WTC11 (cell line): ENCODE data around the gene BUD13.

Source experiments
- CTCF ChIP-seq: fragments of 200-600 bp; IDR thresholded peaks from 2 replicates; pipeline ENCODE4 v1.8.0; 2022; ENCODE audit warnings: antibody characterized with exemption
- ESRRA ChIP-seq: sonication (generic); formaldehyde crosslinking; IDR thresholded peaks from 2 replicates; pipeline ENCODE4 v1.8.1; 2022; ENCODE audit warnings: mild to moderate bottlenecking, missing genetic modification reagents, borderline replicate concordance
- ETV6 ChIP-seq: sonication (generic); formaldehyde crosslinking; IDR thresholded peaks from 2 replicates; pipeline ENCODE4 v1.8.1; 2022; ENCODE audit warnings: mild to moderate bottlenecking, missing genetic modification reagents
- ZBTB21 ChIP-seq: sonication (generic); formaldehyde crosslinking; IDR thresholded peaks from 2 replicates; pipeline ENCODE4 v1.8.1; 2023; ENCODE audit warnings: mild to moderate bottlenecking, missing genetic modification reagents, borderline replicate concordance
- ZNF219 ChIP-seq: sonication (generic); formaldehyde crosslinking; IDR thresholded peaks from 2 replicates; pipeline ENCODE4 v1.8.0; 2023; ENCODE audit warnings: missing genetic modification reagents, mild to moderate bottlenecking, borderline replicate concordance
- TF ChIP-seq, protein P1 (sequence below): sonication (generic); formaldehyde crosslinking; IDR thresholded peaks from 2 replicates; pipeline ENCODE4 v1.8.1; 2023; ENCODE audit warnings: mild to moderate bottlenecking, missing genetic modification reagents, moderate library complexity
- TF ChIP-seq, protein P2 (sequence below): sonication (generic); formaldehyde crosslinking; IDR thresholded peaks from 2 replicates; pipeline ENCODE4 v1.8.1; 2023; ENCODE audit warnings: mild to moderate bottlenecking, missing genetic modification reagents
- TF ChIP-seq, protein P3 (sequence below): sonication (generic); formaldehyde crosslinking; IDR thresholded peaks from 2 replicates; pipeline ENCODE4 v1.8.0; 2023; ENCODE audit warnings: missing genetic modification reagents

GRCh38 chr11:116740741-116741140, 32.0 kb downstream of the BUD13 start:
- TF ChIP-seq CTCF, result no peak
- TF ChIP-seq ETV6 (CRISPR knock-in tag), result no peak
- no peak for TF ChIP-seq ZBTB21 (CRISPR knock-in tag)
- TF ChIP-seq, protein P1, sequence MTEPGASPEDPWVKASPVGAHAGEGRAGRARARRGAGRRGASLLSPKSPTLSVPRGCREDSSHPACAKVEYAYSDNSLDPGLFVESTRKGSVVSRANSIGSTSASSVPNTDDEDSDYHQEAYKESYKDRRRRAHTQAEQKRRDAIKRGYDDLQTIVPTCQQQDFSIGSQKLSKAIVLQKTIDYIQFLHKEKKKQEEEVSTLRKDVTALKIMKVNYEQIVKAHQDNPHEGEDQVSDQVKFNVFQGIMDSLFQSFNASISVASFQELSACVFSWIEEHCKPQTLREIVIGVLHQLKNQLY, result no peak
- TF ChIP-seq, protein P2, sequence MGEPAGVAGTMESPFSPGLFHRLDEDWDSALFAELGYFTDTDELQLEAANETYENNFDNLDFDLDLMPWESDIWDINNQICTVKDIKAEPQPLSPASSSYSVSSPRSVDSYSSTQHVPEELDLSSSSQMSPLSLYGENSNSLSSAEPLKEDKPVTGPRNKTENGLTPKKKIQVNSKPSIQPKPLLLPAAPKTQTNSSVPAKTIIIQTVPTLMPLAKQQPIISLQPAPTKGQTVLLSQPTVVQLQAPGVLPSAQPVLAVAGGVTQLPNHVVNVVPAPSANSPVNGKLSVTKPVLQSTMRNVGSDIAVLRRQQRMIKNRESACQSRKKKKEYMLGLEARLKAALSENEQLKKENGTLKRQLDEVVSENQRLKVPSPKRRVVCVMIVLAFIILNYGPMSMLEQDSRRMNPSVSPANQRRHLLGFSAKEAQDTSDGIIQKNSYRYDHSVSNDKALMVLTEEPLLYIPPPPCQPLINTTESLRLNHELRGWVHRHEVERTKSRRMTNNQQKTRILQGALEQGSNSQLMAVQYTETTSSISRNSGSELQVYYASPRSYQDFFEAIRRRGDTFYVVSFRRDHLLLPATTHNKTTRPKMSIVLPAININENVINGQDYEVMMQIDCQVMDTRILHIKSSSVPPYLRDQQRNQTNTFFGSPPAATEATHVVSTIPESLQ (CRISPR knock-in tag), result no peak
- TF ChIP-seq ESRRA (CRISPR knock-in tag), result no peak
- TF ChIP-seq, protein P3, sequence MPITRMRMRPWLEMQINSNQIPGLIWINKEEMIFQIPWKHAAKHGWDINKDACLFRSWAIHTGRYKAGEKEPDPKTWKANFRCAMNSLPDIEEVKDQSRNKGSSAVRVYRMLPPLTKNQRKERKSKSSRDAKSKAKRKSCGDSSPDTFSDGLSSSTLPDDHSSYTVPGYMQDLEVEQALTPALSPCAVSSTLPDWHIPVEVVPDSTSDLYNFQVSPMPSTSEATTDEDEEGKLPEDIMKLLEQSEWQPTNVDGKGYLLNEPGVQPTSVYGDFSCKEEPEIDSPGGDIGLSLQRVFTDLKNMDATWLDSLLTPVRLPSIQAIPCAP (CRISPR knock-in tag), result no peak
- TF ChIP-seq ZNF219 (CRISPR knock-in tag), result no peak
